ENCODE results near the gene MPP3.
"Not testable (repeated sequence)": the region's sequence is repeated elsewhere in the genome, so short reads cannot be mapped to it uniquely, and the experiment has no call there.

The MPP3 gene

DNA sequence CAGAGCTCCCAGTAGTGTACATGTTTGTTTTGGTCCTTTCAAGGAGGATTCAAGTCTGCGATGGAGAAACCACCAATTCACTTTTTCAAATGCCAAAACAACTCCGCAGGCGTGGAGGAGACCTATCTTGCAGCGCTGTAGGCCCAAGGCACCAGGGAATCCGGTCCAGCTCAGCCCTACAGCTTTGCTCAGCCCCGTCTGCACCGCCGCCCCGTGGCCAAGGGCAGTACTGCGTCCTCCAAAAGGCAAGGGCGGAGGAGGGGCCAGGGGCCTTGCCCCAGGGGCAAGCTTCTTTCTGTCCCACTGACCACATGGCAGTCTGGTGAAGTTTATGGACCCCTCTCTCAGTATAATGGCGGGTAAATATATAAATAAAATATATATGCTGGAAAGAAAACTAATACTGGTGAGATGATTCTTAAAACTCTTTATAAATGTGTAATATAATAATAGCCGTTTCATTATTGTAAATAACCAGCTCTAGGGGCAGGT lies 13.3 kb upstream of the MPP3 start:
- H3K4me1 ChIP-seq (ENCODE audit: insufficient read depth, low read length) = peaks cover 12% of the 10 kb centered on the region
- H3K4me3 ChIP-seq (ENCODE audit: low read length) = peak overlapping the region; percentile 17; the same call in 1 of the 2 replicates
- WGBS = 11% methylated on average over 12 of the region's 13 CpGs
- H3K27me3 ChIP-seq (ENCODE audit: insufficient read depth, low read length) = peaks cover 6% of the 10 kb centered on the region; the same call in 1 of the 2 replicates
- no peak overlapping the region for H3K9ac ChIP-seq (ENCODE audit: low read depth, low read length)
- no peaks in the 10 kb centered on the region for H3K9me3 ChIP-seq (ENCODE audit: insufficient read depth, low read depth, low read length)
- H3K36me3 ChIP-seq (ENCODE audit: insufficient read depth, low read length) = no peaks in the 10 kb centered on the region
- H3K27ac ChIP-seq (ENCODE audit: low read depth, low read length) = no peak overlapping the region

- 87% methylated on average over 3 of the region's 4 CpGs for WGBS
Measured at GRCh38 chr17:43845766-43846165, 12.8 kb upstream of the MPP3 start.

DNA sequence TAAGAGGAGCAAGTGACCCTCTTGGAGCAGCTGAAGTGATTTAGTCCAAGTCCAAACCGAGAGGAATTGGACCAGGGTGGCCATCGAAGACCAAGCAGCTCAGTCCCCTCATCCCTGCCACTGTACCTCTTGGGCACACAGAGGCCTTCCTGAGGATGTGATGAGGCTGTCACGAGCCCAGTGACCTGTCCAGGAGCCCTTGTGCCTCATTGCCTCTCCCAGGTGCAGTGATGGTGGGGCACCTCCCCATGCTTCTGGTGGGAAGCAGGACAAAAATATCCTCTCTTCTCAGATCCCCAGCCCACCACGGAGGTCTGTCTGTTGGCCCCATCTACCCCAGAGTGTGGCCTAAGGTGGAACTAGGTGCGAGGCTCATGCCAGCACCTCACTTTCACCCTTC lies 11.3 kb upstream of the MPP3 start:
- H3K36me3 ChIP-seq (ENCODE audit: insufficient read depth, low read length) = no peaks in the 10 kb centered on the region
- no peak overlapping the region for H3K4me3 ChIP-seq (ENCODE audit: low read length)
- H3K4me1 ChIP-seq (ENCODE audit: insufficient read depth, low read length) = peaks cover 12% of the 10 kb centered on the region
- no peak overlapping the region for H3K9ac ChIP-seq (ENCODE audit: low read depth, low read length)
- H3K27me3 ChIP-seq (ENCODE audit: insufficient read depth, low read length) = peaks cover 6% of the 10 kb centered on the region; the same call in 1 of the 2 replicates
- whole genome bisulfite sequencing = 94% methylated on average over 5 of the region's 5 CpGs
- no peak overlapping the region for H3K27ac ChIP-seq (ENCODE audit: low read depth, low read length)
- no peaks in the 10 kb centered on the region for H3K9me3 ChIP-seq (ENCODE audit: insufficient read depth, low read depth, low read length)

More at GRCh38 chr17:43845766-43846165, 12.8 kb upstream of the MPP3 start:
- Histone ChIP-seq H3K27me3 (ENCODE audit: insufficient read depth, low read length) (peaks cover 6% of the 10 kb centered on the region; the same call in 1 of the 2 replicates), H3K9ac (ENCODE audit: low read depth, low read length) (no peak overlapping the region), H3K27ac (ENCODE audit: low read depth, low read length) (no peak overlapping the region), H3K9me3 (ENCODE audit: insufficient read depth, low read depth, low read length) (no peaks in the 10 kb centered on the region), H3K36me3 (ENCODE audit: insufficient read depth, low read length) (no peaks in the 10 kb centered on the region), H3K4me3 (ENCODE audit: low read length) (no peak overlapping the region), H3K4me1 (ENCODE audit: insufficient read depth, low read length) (peaks cover 12% of the 10 kb centered on the region)

DNA sequence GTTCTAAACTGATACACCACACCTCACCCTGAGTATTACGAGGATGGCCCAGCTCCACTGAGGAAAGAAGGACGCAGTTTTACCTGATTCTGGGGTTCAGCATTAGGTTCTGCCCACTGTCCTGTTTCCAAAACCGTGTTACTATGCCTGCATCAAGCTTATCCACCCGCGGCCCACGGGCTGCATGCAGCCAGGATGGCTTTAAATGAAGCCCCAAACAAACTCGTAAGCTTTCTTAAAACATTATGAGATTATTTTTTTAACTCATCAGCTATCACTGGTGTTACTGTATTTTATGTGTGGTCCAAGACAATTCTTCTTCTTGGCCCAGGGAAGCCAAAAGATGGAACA lies 10.0 kb upstream of the MPP3 start:
- peaks cover 12% of the 10 kb centered on the region for H3K4me1 ChIP-seq (ENCODE audit: insufficient read depth, low read length)
- H3K27me3 ChIP-seq (ENCODE audit: insufficient read depth, low read length) = peaks cover 4% of the 10 kb centered on the region; the same call in 1 of the 2 replicates
- no peaks in the 10 kb centered on the region for H3K9me3 ChIP-seq (ENCODE audit: insufficient read depth, low read depth, low read length)
- H3K9ac ChIP-seq (ENCODE audit: low read depth, low read length) = no peak overlapping the region
- WGBS = 89% methylated on average over 7 of the region's 7 CpGs
- no peak overlapping the region for H3K27ac ChIP-seq (ENCODE audit: low read depth, low read length)
- H3K4me3 ChIP-seq (ENCODE audit: low read length) = no peak overlapping the region
- no peaks in the 10 kb centered on the region for H3K36me3 ChIP-seq (ENCODE audit: insufficient read depth, low read length)

- not testable (repeated sequence) for H3K27ac ChIP-seq (ENCODE audit: low read depth, low read length); H3K27me3 ChIP-seq (ENCODE audit: insufficient read depth, low read length); H3K9ac ChIP-seq (ENCODE audit: low read depth, low read length); H3K36me3 ChIP-seq (ENCODE audit: insufficient read depth, low read length); H3K4me3 ChIP-seq (ENCODE audit: low read length); H3K9me3 ChIP-seq (ENCODE audit: insufficient read depth, low read depth, low read length)
- 90% methylated on average over 46 of the region's 54 CpGs for WGBS
- H3K4me1 ChIP-seq (ENCODE audit: insufficient read depth, low read length) = peaks cover 12% of the 10 kb centered on the region
Measured at GRCh38 chr17:43842091-43842974, 9.4 kb upstream of the MPP3 start.

- Histone ChIP-seq H3K36me3 (ENCODE audit: insufficient read depth, low read length) (no peaks in the 10 kb centered on the region), H3K9ac (ENCODE audit: low read depth, low read length) (no peak overlapping the region), H3K27me3 (ENCODE audit: insufficient read depth, low read length) (no peaks in the 10 kb centered on the region), H3K27ac (ENCODE audit: low read depth, low read length) (no peak overlapping the region), H3K4me1 (ENCODE audit: insufficient read depth, low read length) (peaks cover 4% of the 10 kb centered on the region; the same call in 1 of the 2 replicates), H3K4me3 (ENCODE audit: low read length) (no peak overlapping the region), H3K9me3 (ENCODE audit: insufficient read depth, low read depth, low read length) (no peaks in the 10 kb centered on the region)
- WGBS = 87% methylated on average over 4 of the region's 4 CpGs
Measured at GRCh38 chr17:43841282-43841681, 8.3 kb upstream of the MPP3 start.

DNA sequence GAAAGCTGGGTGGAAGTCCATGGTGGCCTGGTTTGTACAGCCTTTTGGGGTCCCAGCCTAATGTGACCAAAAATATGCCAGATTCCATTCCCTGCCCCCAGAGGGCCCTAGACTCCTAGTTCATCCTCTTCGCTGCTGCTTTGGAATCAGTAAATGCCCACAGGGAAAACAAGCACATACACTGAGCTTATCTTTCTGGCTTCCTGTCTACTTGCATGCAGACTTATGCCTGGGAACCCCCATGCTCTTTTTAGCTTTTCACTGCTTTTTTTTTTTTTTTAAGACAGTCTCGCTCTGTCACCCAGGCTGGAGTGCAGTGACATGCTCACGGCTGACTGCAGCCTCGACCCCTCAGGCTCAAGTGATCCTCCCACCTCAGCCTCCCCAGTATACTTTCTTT lies 7.9 kb upstream of the MPP3 start:
- Histone ChIP-seq H3K36me3 (ENCODE audit: insufficient read depth, low read length) (no peaks in the 10 kb centered on the region), H3K27ac (ENCODE audit: low read depth, low read length) (no peak overlapping the region), H3K4me3 (ENCODE audit: low read length) (no peak overlapping the region), H3K4me1 (ENCODE audit: insufficient read depth, low read length) (peaks cover 1% of the 10 kb centered on the region; the same call in 1 of the 2 replicates), H3K27me3 (ENCODE audit: insufficient read depth, low read length) (no peaks in the 10 kb centered on the region), H3K9ac (ENCODE audit: low read depth, low read length) (no peak overlapping the region), H3K9me3 (ENCODE audit: insufficient read depth, low read depth, low read length) (no peaks in the 10 kb centered on the region)
- 73% methylated on average over 4 of the region's 4 CpGs for WGBS

GRCh38 chr17:43839670-43840108 lies 6.7 kb upstream of the MPP3 start:
- 60% methylated on average over 7 of the region's 7 CpGs for WGBS
- H3K9ac ChIP-seq (ENCODE audit: low read depth, low read length) = no peak overlapping the region
- no peaks in the 10 kb centered on the region for H3K9me3 ChIP-seq (ENCODE audit: insufficient read depth, low read depth, low read length)
- no peaks in the 10 kb centered on the region for H3K4me1 ChIP-seq (ENCODE audit: insufficient read depth, low read length)
- no peak overlapping the region for H3K4me3 ChIP-seq (ENCODE audit: low read length)
- no peak overlapping the region for H3K27ac ChIP-seq (ENCODE audit: low read depth, low read length)
- H3K27me3 ChIP-seq (ENCODE audit: insufficient read depth, low read length) = no peaks in the 10 kb centered on the region
- no peaks in the 10 kb centered on the region for H3K36me3 ChIP-seq (ENCODE audit: insufficient read depth, low read length)

DNA sequence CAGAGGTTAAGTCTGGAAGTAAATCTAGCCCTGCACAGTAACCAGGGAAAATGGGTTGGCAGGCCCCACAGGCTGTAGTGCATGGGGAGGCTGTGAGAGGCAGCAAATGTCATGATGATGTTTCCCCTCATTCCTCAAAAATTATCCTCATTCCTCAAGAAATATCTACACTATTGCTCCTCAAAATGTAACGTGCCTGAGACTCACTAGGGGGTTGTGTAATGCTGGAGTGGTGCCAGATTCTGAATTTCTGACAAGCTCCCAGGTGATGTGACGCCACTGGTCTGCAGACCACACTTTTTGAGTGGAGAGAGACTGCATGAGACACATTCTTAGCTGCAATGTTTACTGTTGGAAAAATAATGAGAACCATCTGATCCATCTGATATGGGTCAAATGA lies 1.2 kb upstream of the MPP3 start:
- Histone ChIP-seq H3K9me3 (ENCODE audit: insufficient read depth, low read depth, low read length) (peaks cover 7% of the 10 kb centered on the region; the same call in 1 of the 2 replicates), H3K27ac (ENCODE audit: low read depth, low read length) (no peak overlapping the region), H3K4me3 (ENCODE audit: low read length) (no peak overlapping the region), H3K4me1 (ENCODE audit: insufficient read depth, low read length) (no peaks in the 10 kb centered on the region), H3K27me3 (ENCODE audit: insufficient read depth, low read length) (peaks cover 29% of the 10 kb centered on the region), H3K36me3 (ENCODE audit: insufficient read depth, low read length) (no peaks in the 10 kb centered on the region), H3K9ac (ENCODE audit: low read depth, low read length) (no peak overlapping the region)
- WGBS = 86% methylated on average over 2 of the region's 2 CpGs

- Histone ChIP-seq H3K27ac (ENCODE audit: low read depth, low read length) (no peak overlapping the region), H3K36me3 (ENCODE audit: insufficient read depth, low read length) (peaks cover 4% of the 10 kb centered on the region), H3K4me1 (ENCODE audit: insufficient read depth, low read length) (no peaks in the 10 kb centered on the region), H3K9me3 (ENCODE audit: insufficient read depth, low read depth, low read length) (peaks cover 7% of the 10 kb centered on the region; the same call in 1 of the 2 replicates), H3K9ac (ENCODE audit: low read depth, low read length) (0 out of 2 replicates have a peak overlapping the region, but pooled peaks have one; percentile 42), H3K27me3 (ENCODE audit: insufficient read depth, low read length) (peaks cover 29% of the 10 kb centered on the region), H3K4me3 (ENCODE audit: low read length) (peak overlapping the region; percentile 65)
- 8% methylated on average over 50 of the region's 51 CpGs for WGBS
Measured at GRCh38 chr17:43832168-43832975, 574 bp downstream of the MPP3 start.

DNA sequence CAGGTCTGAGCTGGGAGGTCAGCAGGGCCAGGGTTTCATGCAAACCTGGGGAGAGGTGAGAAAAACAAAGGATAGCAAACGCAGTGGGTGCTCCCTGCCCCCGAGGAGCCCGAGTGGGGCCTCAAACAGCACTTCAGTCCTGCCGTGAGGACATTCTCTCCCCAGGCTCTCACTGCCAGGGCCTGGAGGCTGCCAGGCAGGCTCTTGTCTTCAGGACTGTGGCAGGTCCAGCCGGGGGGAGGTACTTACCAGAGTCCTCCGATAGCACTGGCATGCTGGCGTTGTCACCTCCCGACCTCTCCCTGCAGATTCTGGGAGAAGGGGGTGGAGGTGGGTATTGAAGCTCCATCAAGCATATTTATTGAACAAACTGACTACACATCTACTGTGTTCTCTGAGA lies 1.3 kb downstream of the MPP3 start:
- H3K36me3 ChIP-seq (ENCODE audit: insufficient read depth, low read length) = peaks cover 4% of the 10 kb centered on the region
- H3K4me3 ChIP-seq (ENCODE audit: low read length) = peak overlapping the region; percentile 65; the same call in 1 of the 2 replicates
- 66% methylated on average over 7 of the region's 8 CpGs for WGBS
- peaks cover 7% of the 10 kb centered on the region; the same call in 1 of the 2 replicates for H3K9me3 ChIP-seq (ENCODE audit: insufficient read depth, low read depth, low read length)
- H3K4me1 ChIP-seq (ENCODE audit: insufficient read depth, low read length) = no peaks in the 10 kb centered on the region
- H3K9ac ChIP-seq (ENCODE audit: low read depth, low read length) = no peak overlapping the region
- H3K27me3 ChIP-seq (ENCODE audit: insufficient read depth, low read length) = peaks cover 29% of the 10 kb centered on the region
- no peak overlapping the region for H3K27ac ChIP-seq (ENCODE audit: low read depth, low read length)

Measured in HUES64 (cell line).